Upper lobe of left lung (tissue), 6 donors: ENCODE data around the gene ARPC2. TPM values are rescaled to one million over a fixed set of nuclear protein-coding genes. Genes with fewer than 3 reads are reported as not detected.
A peak's percentile ranks its signal among the peaks of the same experiment; 100 is the strongest.

ENCODE experiments used
- ATAC-seq, 2 donors: fragments of 200-7000 bp; cut with Tn5 transposase; one replicate each; pipeline ENCODE4 v1.9.1; 2022; ENCODE audit warnings: mild to moderate bottlenecking in 2 of 2, moderate library complexity in 2 of 2; ENCODE audit not compliant: low FRiP score in 2 of 2
- DNase-seq, 2 donors: peaks; one replicate each; pipeline ENCODE4 v3.0.0-alpha.2; 2019 to 2020
- H3K27ac ChIP-seq, 4 donors: fragments of 200-600 bp; sonication (generic); one replicate each; pipeline ENCODE4 v1.5.1; 2016 to 2019
- H3K27me3 ChIP-seq, 4 donors: fragments of 200-600 bp; sonication (generic); one replicate each; pipeline ENCODE4 v1.5.1; 2017 to 2019
- H3K36me3 ChIP-seq, 4 donors: fragments of 200-600 bp; sonication (generic); one replicate each; pipeline ENCODE4 v1.5.1; 2016 to 2019
- H3K4me1 ChIP-seq, 4 donors: fragments of 200-600 bp; sonication (generic); one replicate each; pipeline ENCODE4 v1.5.1; 2018 to 2019
- H3K4me3 ChIP-seq, 4 donors: fragments of 200-600 bp; sonication (generic); one replicate each; pipeline ENCODE4 v1.5.1; 2017 to 2019; ENCODE audit warnings: mild to moderate bottlenecking in 2 of 4, moderate library complexity in 1 of 4
- H3K9me3 ChIP-seq, 4 donors: fragments of 200-600 bp; sonication (generic); one replicate each; pipeline ENCODE4 v1.5.1; 2018 to 2019
- EP300 ChIP-seq, 4 donors: sonication (generic); formaldehyde crosslinking; IDR thresholded peaks; one replicate each; pipeline ENCODE4 v1.5.1; 2017; ENCODE audit warnings: antibody characterized with exemption in 4 of 4, control low read depth in 2 of 4
- POLR2A ChIP-seq, 4 donors: fragments of 450-650 bp; IDR thresholded peaks; one replicate each; pipeline ENCODE4 v1.5.1; 2016 to 2017; ENCODE audit warnings: antibody characterized with exemption in 4 of 4, mild to moderate bottlenecking in 2 of 4
- POLR2AphosphoS5 ChIP-seq, 2 donors: sonication (generic); formaldehyde crosslinking; IDR thresholded peaks; one replicate each; pipeline ENCODE4 v1.5.1; 2017; ENCODE audit warnings: antibody characterized with exemption in 2 of 2
- WGBS, 2 donors: methylation state at CpG; one replicate each; pipeline ENCODE4 v1.1.5; 2017 to 2018; 5-methylcytosine and 5-hydroxymethylcytosine counted together
- total RNA-seq, 6 donors: library from RNA; depleted of rRNA in 4 of 6; stranded (reverse); fragments of >200 nt in 4 of 6; gene quantifications; one replicate each; pipeline versions ENCODE4 v1.1.0 to v1.2.1, GENCODE V29; 2016 to 2021
- TF ChIP-seq, protein P1 (sequence below), 6 experiments: fragments of 450-650 bp in 4 of 6; fragments of 200-600 bp in 2 of 6; sonication (generic) in 2 of 6; IDR thresholded peaks; one replicate each; pipeline ENCODE4 v1.5.1; 2016 to 2019; ENCODE audit warnings: antibody characterized with exemption in 6 of 6
- donor health status: DM: no; HTN: no; CAD: no; lungs with moderate emphysema.
- donor health status: DM: no; HTN: yes; CAD: no; lungs with severe emphysema.

ARPC2 gene
- total RNA-seq, 6 donors from 2014 or later: 233 to 440 (median 357) TPM

DNA sequence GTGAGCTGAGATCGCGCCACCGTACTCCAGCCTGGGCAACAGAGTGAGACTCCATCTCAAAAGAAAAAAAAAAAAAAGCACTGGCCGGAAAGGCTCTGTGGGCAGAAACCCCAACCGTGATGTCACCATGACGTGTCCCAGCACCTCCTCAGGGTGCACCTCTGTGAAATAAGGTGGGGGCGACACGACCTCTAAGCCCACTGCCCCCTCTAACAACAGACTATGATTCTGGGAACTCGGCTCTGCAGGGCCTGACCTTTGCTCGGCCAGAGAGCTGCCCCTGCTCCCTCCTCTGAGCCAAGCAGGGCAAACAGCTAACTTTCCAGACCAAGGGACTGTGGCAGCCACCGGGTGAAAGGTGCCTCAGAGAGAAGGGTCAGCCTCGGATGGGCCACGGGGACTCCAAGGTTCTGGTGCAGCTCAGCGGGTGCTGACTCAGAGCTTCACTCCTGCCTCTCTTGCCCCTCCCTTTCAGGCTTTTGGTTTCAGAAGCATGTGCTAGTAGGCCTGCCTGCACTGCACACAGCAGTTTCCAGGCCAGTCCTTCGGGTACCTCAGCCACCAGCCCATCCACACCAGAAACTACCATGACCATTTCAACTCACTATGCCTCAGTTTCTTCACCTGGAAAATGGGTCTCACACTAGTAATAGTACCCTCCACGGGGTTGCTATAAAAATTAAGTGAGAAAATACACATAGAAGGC lies 67.3 kb downstream of the ARPC2 start:
- peak overlapping the region; percentile 79 to 100 (median 99) for H3K27ac ChIP-seq
- peaks cover 71 to 83% (median 80%) of the 10 kb centered on the region in 4 donors for H3K4me1 ChIP-seq
- DNase-seq (peak in 1 of 2 donors; percentile 69), ATAC-seq (peak in 1 of 2 donors; percentile 48)
- H3K4me3 ChIP-seq: peak overlapping the region in 1 of 4 donors; percentile 18
- H3K9me3 ChIP-seq: no peaks in the 10 kb centered on the region
- peaks cover 20 to 51% (median 34%) of the 10 kb centered on the region in 4 donors for H3K36me3 ChIP-seq
- H3K27me3 ChIP-seq: no peaks in the 10 kb centered on the region
- 58 to 68% methylated on average over 13 to 16 of the region's 16 CpGs for WGBS, 2 donors
- TF ChIP-seq POLR2A (IDR thresholded peaks at IDR 0.05) (no peak), EP300 (IDR thresholded peaks at IDR 0.05) (no peak), POLR2AphosphoS5 (IDR thresholded peaks at IDR 0.05) (no peak)
- TF ChIP-seq, protein P1, sequence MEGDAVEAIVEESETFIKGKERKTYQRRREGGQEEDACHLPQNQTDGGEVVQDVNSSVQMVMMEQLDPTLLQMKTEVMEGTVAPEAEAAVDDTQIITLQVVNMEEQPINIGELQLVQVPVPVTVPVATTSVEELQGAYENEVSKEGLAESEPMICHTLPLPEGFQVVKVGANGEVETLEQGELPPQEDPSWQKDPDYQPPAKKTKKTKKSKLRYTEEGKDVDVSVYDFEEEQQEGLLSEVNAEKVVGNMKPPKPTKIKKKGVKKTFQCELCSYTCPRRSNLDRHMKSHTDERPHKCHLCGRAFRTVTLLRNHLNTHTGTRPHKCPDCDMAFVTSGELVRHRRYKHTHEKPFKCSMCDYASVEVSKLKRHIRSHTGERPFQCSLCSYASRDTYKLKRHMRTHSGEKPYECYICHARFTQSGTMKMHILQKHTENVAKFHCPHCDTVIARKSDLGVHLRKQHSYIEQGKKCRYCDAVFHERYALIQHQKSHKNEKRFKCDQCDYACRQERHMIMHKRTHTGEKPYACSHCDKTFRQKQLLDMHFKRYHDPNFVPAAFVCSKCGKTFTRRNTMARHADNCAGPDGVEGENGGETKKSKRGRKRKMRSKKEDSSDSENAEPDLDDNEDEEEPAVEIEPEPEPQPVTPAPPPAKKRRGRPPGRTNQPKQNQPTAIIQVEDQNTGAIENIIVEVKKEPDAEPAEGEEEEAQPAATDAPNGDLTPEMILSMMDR (IDR thresholded peaks at IDR 0.05): no peak

DNA sequence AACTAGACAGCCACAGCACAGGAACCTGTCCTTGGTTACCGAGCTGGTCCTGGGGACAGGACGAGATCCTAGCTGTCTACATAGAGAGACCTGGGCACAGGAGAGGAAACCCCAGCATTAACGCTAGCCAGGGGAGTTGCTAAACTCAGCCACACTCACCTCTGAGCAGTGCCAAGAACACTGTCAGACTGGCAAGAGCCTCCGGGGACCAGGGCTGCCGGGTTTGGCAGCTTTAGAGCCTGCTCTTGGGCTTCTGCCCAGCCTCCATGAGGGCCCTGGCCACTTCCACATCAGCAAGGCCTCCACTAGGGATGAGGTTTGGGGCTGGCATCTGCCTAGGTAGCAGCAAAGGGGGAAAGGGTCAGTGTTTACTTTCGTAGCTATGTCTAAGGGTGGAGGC lies 68.6 kb downstream of the ARPC2 start:
- Histone ChIP-seq H3K4me1 (peaks cover 84 to 96% (median 94%) of the 10 kb centered on the region in 4 donors), H3K4me3 (peak overlapping the region in 2 of 4 donors; percentile 38 to 97), H3K36me3 (peaks cover 7 to 37% (median 20%) of the 10 kb centered on the region in 4 donors), H3K27me3 (no peaks in the 10 kb centered on the region), H3K27ac (peak overlapping the region; percentile 97 to 100 (median 99)), H3K9me3 (no peaks in the 10 kb centered on the region)
- ATAC-seq: peak in 1 of 2 donors; percentile 44
- 16 to 19% methylated on average over 3 to 6 of the region's 6 CpGs for WGBS, 2 donors
- TF ChIP-seq POLR2AphosphoS5 (IDR thresholded peaks at IDR 0.05): peak in 1 of 2 donors; percentile 35
- peak in 1 of 4 donors; percentile 30 for TF ChIP-seq POLR2A (IDR thresholded peaks at IDR 0.05)
- TF ChIP-seq, protein P1 (IDR thresholded peaks at IDR 0.05): no peak
- DNase-seq: peak in 1 of 2 donors; percentile 86

DNA sequence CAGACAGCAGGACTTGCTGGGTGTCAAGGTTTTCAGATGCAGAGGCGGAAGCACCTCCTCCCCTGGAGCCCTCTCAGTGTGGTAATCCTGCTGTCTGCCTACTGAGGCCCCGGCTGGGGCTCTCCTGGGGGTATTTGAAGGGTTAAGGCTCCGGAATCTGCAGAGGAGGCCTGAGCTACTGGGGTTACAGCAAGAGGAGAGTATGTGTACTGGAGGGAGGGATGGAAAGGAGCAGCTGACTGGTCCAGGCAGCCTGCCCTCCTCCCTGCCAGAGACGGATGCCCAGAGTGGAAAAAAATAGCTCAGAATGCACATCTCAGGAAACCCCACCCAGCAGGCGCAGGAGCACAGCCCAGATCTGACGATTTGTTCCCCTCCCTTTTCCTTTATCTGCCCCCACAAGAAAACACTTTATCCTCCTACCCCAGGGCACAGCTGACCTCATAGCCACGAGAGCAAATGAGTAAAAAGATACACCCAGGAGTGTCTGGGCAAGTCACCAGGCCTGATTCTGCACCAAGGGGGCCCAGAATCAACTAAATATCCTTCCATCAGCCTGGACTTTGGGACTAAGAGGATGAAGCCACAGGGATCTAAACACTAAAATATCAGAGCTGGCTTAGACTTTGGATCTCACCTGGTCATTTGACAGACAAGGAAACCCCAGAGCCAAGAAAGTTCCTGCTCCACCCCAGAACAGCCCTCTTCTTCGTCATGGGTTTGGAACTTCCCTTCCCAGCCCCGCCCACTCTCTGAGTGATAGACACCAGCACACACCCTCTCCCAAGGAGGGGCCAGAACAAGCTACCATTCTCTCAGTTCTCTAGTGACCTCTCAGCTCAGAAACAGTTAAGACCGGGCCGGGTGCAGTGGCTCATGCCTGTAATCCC lies 69.8 kb downstream of the ARPC2 start:
- Histone ChIP-seq H3K27ac (peak overlapping the region; percentile 97 to 100 (median 99)), H3K27me3 (no peaks in the 10 kb centered on the region), H3K4me1 (peaks cover 81 to 100% (median 95%) of the 10 kb centered on the region in 4 donors), H3K36me3 (peaks cover under 1 to 25% (median 10%) of the 10 kb centered on the region in 4 donors), H3K4me3 (peak overlapping the region; percentile 8 to 97 (median 32)), H3K9me3 (no peaks in the 10 kb centered on the region)
- WGBS, 2 donors: 3 to 6% methylated on average over 11 of the region's 11 CpGs
- TF ChIP-seq, protein P1 (IDR thresholded peaks at IDR 0.05): no peak
- TF ChIP-seq EP300 (IDR thresholded peaks at IDR 0.05): peak in 2 of 4 donors; percentile 45 to 88
- peak in 3 of 4 donors; percentile 35 to 66 (median 42) for TF ChIP-seq POLR2A (IDR thresholded peaks at IDR 0.05)
- TF ChIP-seq POLR2AphosphoS5 (IDR thresholded peaks at IDR 0.05): peak; percentile 52 to 87
- DNase-seq (peak in 1 of 2 donors; percentile 97), ATAC-seq (peak; percentile 92)

DNA sequence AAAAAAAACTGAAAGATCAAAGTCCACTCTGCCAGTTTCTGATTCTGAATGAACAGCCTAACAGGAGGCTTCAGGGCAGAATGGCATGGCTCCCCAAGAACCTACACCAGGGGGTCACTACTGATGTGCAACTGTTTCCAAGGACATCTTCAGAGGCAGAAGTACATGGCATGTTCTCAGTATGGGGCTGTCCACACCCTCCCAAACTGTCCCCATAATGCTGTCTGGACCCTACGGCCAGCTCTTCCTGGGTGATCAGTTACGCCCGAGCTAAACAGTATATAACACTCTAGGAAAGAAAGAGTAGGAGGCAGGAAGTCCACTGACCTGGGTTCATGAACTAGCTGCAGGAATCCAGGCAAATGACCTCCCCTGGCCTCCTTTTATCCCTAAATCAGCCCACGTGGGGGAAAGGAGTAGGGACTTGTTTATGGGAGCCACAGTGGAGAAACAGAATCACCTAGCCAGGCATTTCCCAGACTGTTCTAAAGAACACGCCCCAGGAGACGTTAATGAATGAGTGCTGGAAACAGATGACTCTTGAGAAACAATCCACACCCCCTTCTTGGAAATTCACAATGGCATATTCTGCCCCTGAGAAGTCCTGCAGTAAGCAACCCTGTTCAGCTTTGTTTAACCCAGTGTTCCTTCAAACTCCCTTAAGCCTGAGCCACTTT lies 72.8 kb downstream of the ARPC2 start:
- Histone ChIP-seq H3K4me1 (peaks cover 74 to 94% (median 88%) of the 10 kb centered on the region in 4 donors), H3K4me3 (peak overlapping the region; percentile 80 to 97 (median 88)), H3K27me3 (no peaks in the 10 kb centered on the region), H3K27ac (peak overlapping the region; percentile 97 to 100 (median 99)), H3K9me3 (no peaks in the 10 kb centered on the region), H3K36me3 (peaks cover 0 to 4% (median 0%) of the 10 kb centered on the region in 4 donors)
- no peak for ATAC-seq
- peak in 1 of 2 donors; percentile 63 for DNase-seq
- 23 to 54% methylated on average over 4 to 6 of the region's 6 CpGs for WGBS, 2 donors
- TF ChIP-seq EP300 (IDR thresholded peaks at IDR 0.05) (peak in 3 of 4 donors; percentile 35 to 91 (median 62)), POLR2AphosphoS5 (IDR thresholded peaks at IDR 0.05) (peak; percentile 60 to 76), POLR2A (IDR thresholded peaks at IDR 0.05) (peak in 3 of 4 donors; percentile 18 to 67 (median 23))
- TF ChIP-seq, protein P1 (IDR thresholded peaks at IDR 0.05): no peak
